Measurements from ENCODE around the gene DAGLB. TPM values are rescaled to one million over a fixed set of nuclear protein-coding genes. Genes with fewer than 3 reads are reported as not detected.

The DAGLB gene
- total and polyA plus RNA-seq, 2 of the 4 experiments (the other 2 are of a cell fraction) = 23.4 to 33.5 TPM

GRCh38 chr7:6367701-6368211, 80.0 kb downstream of the DAGLB start:
- H4K5ac ChIP-seq (ENCODE audit: low read depth, low read length) = peak overlapping the region; percentile 49
- TF ChIP-seq RAD21 (IDR thresholded peaks at IDR 0.05; ENCODE audit: low read length) = no peak
- peak; percentile 38; the same call in 1 of the 2 replicates for TF ChIP-seq MXI1 (IDR thresholded peaks at IDR 0.05; ENCODE audit: borderline replicate concordance, low read depth, low read length)
- no peaks in the 10 kb centered on the region for H3K9me3 ChIP-seq (ENCODE audit: control insufficient read depth, insufficient read depth, low read length)
- H2BK120ac ChIP-seq (ENCODE audit: low read depth, low read length) = peak overlapping the region; percentile 83
- in situ Hi-C loops (cut with MboI; ENCODE audit: low sequenced_read_pairs) (no loop called here), intact Hi-C loops (cut with micrococcal nuclease) (no loop called here), dilution Hi-C loops (cut with HindIII; ENCODE audit: low sequenced_read_pairs, unreplicated experiment) (no loop called here)
- no peak overlapping the region; the same call in 1 of the 2 replicates for H3K4ac ChIP-seq (ENCODE audit: low read depth, low read length)
- peak overlapping the region; percentile 63 for H3K14ac ChIP-seq (replicated peaks; ENCODE audit: low read depth, low read length)
- H3K23ac ChIP-seq (ENCODE audit: low read depth, low read length) = peak overlapping the region; percentile 42; the same call in 1 of the 2 replicates
- no peak overlapping the region for H3K4me2 ChIP-seq (ENCODE audit: low read depth, low read length)
- H2AFZ ChIP-seq (replicated peaks; ENCODE audit: low read length, poor library complexity) = peak overlapping the region; percentile 87
- H3K9ac ChIP-seq (ENCODE audit: low read depth, low read length) = no peak overlapping the region
- H4K20me1 ChIP-seq (ENCODE audit: insufficient read depth, low read length) = no peaks in the 10 kb centered on the region
- H3K4me1 ChIP-seq (ENCODE audit: control insufficient read depth, insufficient read depth, low read length) = peaks cover 2% of the 10 kb centered on the region
- ChIA-PET POLR2A (ENCODE audit: unreplicated experiment) (interaction anchor here (0.5 kb wide), 1 partner anchor 27 kb away, joined by 13 read pairs; no protein-coding TSS in a partner anchor), CTCF (interaction anchor here (0.6 kb wide), 1 partner anchor 12 kb away, joined by 7 read pairs; no protein-coding TSS in a partner anchor)
- H3K56ac ChIP-seq (ENCODE audit: extremely low read depth, insufficient read depth, low read length) = no peak overlapping the region
- H3K27me3 ChIP-seq (ENCODE audit: control insufficient read depth, insufficient read depth, low read length) = no peaks in the 10 kb centered on the region
- H2BK5ac ChIP-seq (ENCODE audit: low read depth, low read length, poor library complexity, severe bottlenecking) = peak overlapping the region; percentile 28
- WGBS, 2 experiments (ENCODE audit: extremely low coverage in 2 of 2, insufficient read length in 1 of 2) = no CpG with 5 or more reads among the region's 4 CpGs
- DNase-seq (peak; percentile 77), ATAC-seq (ENCODE audit: low read depth) (peak; percentile 75)
- no peaks in the 10 kb centered on the region for H3K79me1 ChIP-seq (ENCODE audit: low read depth in 1 of 2, low read length in 2 of 2)
- H3K4me3 ChIP-seq (ENCODE audit: insufficient read depth, low read depth, low read length) = no peak overlapping the region
- H2BK15ac ChIP-seq (ENCODE audit: low read depth, low read length) = peak overlapping the region; percentile 48; the same call in 2 of the 3 replicates
- no peak overlapping the region for H2AK5ac ChIP-seq (ENCODE audit: low read depth, low read length)
- H3K36me3 ChIP-seq (ENCODE audit: control insufficient read depth, insufficient read depth, low read length) = no peaks in the 10 kb centered on the region
- BruUV-seq (replicated peaks) = no TSS peak
- H4K91ac ChIP-seq (ENCODE audit: insufficient read depth, low read depth, low read length) = peak overlapping the region; percentile 15
- H2AK9ac ChIP-seq (replicated peaks; ENCODE audit: low read depth, low read length, poor library complexity) = peak overlapping the region; percentile 9
- H3K27ac ChIP-seq (ENCODE audit: insufficient read depth, low read length) = no peak overlapping the region
- H4K8ac ChIP-seq (ENCODE audit: low read depth in 2 of 2, low read length in 2 of 2) = peak overlapping the region in 1 of 2 experiments; percentile 74; a peak in 1 of 4 replicates
- no peaks in the 10 kb centered on the region for H3K9me1 ChIP-seq (ENCODE audit: insufficient read depth, low read length)
- peak overlapping the region; percentile 33; the same call in 1 of the 2 replicates for H3K18ac ChIP-seq (ENCODE audit: low read depth, low read length)
- peak overlapping the region; percentile 45; the same call in 1 of the 2 replicates for H2BK20ac ChIP-seq (ENCODE audit: low read depth, low read length)

All from IMR-90 (cell line).